ENCODE measurements around the gene ATXN10.

DNA sequence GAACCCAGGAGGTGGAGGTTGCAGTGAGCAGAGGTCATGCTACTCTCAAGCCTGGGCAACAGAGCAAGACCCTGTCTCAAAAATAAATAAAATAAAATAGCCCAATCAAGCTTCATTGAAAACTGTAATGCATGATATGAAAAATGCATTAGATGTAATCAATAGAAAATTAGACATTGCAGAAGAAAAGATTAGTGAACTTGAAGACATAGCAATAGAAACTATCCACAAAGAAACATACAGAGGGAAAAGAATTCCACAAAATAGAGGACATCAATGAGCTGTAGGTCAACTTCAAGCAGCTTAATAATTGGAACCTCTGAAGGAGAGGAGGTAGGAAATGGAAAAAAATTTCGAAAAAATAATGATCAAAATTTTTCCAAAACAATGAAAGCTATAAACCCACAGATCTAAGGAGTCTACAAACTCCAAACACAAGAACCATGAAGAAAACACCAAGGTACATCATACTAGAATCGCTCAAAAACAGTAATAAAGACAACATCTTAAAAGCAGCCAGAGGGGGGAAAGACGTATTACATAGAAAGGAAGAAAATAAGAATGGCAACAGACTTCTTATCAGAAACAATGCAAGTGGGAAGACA lies 201.1 kb downstream of the ATXN10 start:
- TF ChIP-seq, protein P1, sequence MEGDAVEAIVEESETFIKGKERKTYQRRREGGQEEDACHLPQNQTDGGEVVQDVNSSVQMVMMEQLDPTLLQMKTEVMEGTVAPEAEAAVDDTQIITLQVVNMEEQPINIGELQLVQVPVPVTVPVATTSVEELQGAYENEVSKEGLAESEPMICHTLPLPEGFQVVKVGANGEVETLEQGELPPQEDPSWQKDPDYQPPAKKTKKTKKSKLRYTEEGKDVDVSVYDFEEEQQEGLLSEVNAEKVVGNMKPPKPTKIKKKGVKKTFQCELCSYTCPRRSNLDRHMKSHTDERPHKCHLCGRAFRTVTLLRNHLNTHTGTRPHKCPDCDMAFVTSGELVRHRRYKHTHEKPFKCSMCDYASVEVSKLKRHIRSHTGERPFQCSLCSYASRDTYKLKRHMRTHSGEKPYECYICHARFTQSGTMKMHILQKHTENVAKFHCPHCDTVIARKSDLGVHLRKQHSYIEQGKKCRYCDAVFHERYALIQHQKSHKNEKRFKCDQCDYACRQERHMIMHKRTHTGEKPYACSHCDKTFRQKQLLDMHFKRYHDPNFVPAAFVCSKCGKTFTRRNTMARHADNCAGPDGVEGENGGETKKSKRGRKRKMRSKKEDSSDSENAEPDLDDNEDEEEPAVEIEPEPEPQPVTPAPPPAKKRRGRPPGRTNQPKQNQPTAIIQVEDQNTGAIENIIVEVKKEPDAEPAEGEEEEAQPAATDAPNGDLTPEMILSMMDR (IDR thresholded peaks at IDR 0.05 in 2 of 3, conservative IDR thresholded peaks at IDR 0.05 in 1 of 3; ENCODE audit: control insufficient read depth in 2 of 3, extremely low read depth in 1 of 3, insufficient read depth in 1 of 3, low read depth in 3 of 3, low read length in 3 of 3): no peak
- TF ChIP-seq, protein P2, sequence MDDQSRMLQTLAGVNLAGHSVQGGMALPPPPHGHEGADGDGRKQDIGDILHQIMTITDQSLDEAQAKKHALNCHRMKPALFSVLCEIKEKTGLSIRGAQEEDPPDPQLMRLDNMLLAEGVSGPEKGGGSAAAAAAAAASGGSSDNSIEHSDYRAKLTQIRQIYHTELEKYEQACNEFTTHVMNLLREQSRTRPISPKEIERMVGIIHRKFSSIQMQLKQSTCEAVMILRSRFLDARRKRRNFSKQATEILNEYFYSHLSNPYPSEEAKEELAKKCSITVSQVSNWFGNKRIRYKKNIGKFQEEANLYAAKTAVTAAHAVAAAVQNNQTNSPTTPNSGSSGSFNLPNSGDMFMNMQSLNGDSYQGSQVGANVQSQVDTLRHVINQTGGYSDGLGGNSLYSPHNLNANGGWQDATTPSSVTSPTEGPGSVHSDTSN (IDR thresholded peaks at IDR 0.05; ENCODE audit: insufficient replicate concordance, low read depth, low read length): no peak
- TF ChIP-seq FOS (IDR thresholded peaks at IDR 0.05; ENCODE audit: borderline replicate concordance, extremely low read depth, insufficient read length) (no peak), GABPA (IDR thresholded peaks at IDR 0.05; ENCODE audit: low read depth) (no peak), EP300 (IDR thresholded peaks at IDR 0.05; ENCODE audit: borderline replicate concordance in 1 of 2, control insufficient read depth in 1 of 2, low read depth in 2 of 2, low read length in 2 of 2) (no peak), POLR2A (IDR thresholded peaks at IDR 0.05; ENCODE audit: low read depth, low read length) (no peak), EZH2 (IDR thresholded peaks at IDR 0.05; ENCODE audit: borderline replicate concordance, control insufficient read depth, low read depth, low read length) (no peak), RAD21 (IDR thresholded peaks at IDR 0.05; ENCODE audit: insufficient read depth, low read depth, low read length) (no peak)
- TF ChIP-seq, protein P3, sequence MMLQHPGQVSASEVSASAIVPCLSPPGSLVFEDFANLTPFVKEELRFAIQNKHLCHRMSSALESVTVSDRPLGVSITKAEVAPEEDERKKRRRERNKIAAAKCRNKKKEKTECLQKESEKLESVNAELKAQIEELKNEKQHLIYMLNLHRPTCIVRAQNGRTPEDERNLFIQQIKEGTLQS (IDR thresholded peaks at IDR 0.05; ENCODE audit: borderline replicate concordance, extremely low read depth, low read depth, low read length): no peak
- TF ChIP-seq, protein P4, sequence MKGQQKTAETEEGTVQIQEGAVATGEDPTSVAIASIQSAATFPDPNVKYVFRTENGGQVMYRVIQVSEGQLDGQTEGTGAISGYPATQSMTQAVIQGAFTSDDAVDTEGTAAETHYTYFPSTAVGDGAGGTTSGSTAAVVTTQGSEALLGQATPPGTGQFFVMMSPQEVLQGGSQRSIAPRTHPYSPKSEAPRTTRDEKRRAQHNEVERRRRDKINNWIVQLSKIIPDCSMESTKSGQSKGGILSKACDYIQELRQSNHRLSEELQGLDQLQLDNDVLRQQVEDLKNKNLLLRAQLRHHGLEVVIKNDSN (IDR thresholded peaks at IDR 0.05; ENCODE audit: borderline replicate concordance, extremely low read length, insufficient read depth, low read depth, low read length): no peak

Measured in GM12878 (cell line).